ENCODE results near the gene INTS15.

- TF ChIP-seq POLR2AphosphoS5 (IDR thresholded peaks at IDR 0.05) (no peak), CTCF (IDR thresholded peaks at IDR 0.05) (no peak), POLR2A (IDR thresholded peaks at IDR 0.05) (no peak), EP300 (IDR thresholded peaks at IDR 0.05) (no peak)
Measured at GRCh38 chr7:6631605-6632004, 41.8 kb downstream of the INTS15 start.

Data from upper lobe of left lung (tissue), 4 donors.